Endothelial cell of umbilical vein (primary cell): ENCODE results near the gene GATD1. TPM values are rescaled to one million over a fixed set of nuclear protein-coding genes. Genes with fewer than 3 reads are reported as not detected.

ENCODE experiments used
- BruUV-seq: library from RNA; stranded (reverse); fragments of 400-500 nt; replicated peaks from 2 replicates; lab custom pipeline; 2021; lab: Mats Ljungman, UMichigan
- CTCF ChIA-PET: fragments of 300-600, 350-600 bp; sonication (Branson Sonifier 250); formaldehyde crosslinking; loops from one replicate; lab custom pipeline; 2021; ENCODE audit warnings: antibody characterized with exemption, inconsistent platforms; lab: Charles Lee
- POLR2A ChIA-PET: fragments of 300-600, 350-600 bp; sonication (Branson Sonifier 250); formaldehyde crosslinking; loops from one replicate; lab custom pipeline; 2021; ENCODE audit warnings: antibody characterized with exemption, inconsistent platforms; lab: Charles Lee
- DNase-seq: peaks from one replicate; pipeline ENCODE4 v3.0.0-alpha.2; 2011; ENCODE audit warnings: low read depth, low spot score
- FAIRE-seq: peaks from 2 replicates; lab custom pipeline; 2011; peaks lifted over from hg19 to GRCh38; lab: Jason Lieb, UNC
- H2AFZ ChIP-seq: 2 replicates; pipeline ENCODE4 v1.6.0; 2012; ENCODE audit warnings: low read depth, low read length, control low read depth, inconsistent platforms
- H3K27ac ChIP-seq: 2 replicates; pipeline ENCODE4 v1.5.1; 2011; ENCODE audit warnings: low read depth, mild to moderate bottlenecking, control low read depth, low read length, moderate library complexity; ENCODE audit not compliant: insufficient read depth
- H3K27me3 ChIP-seq, 2 experiments: 2 replicates each; pipeline versions ENCODE4 v1.6.0 to v1.6.1; 2011; ENCODE audit warnings: low read length in 2 of 2, mixed read lengths in 1 of 2; ENCODE audit not compliant: control insufficient read depth in 2 of 2, insufficient read depth in 2 of 2
- H3K36me3 ChIP-seq, 2 experiments: 2 replicates in 1 of 2; 3 replicates in 1 of 2; pipeline ENCODE4 v1.5.1; 2011; ENCODE audit warnings: low read length in 2 of 2, mild to moderate bottlenecking in 1 of 2, moderate library complexity in 1 of 2; ENCODE audit not compliant: control insufficient read depth in 2 of 2, insufficient read depth in 2 of 2; ENCODE audit errors: extremely low read depth in 1 of 2
- H3K4me1 ChIP-seq: 3 replicates; pipeline ENCODE4 v1.5.1; 2011; ENCODE audit warnings: mild to moderate bottlenecking, low read length; ENCODE audit not compliant: control insufficient read depth, insufficient read depth; ENCODE audit errors: extremely low read depth
- H3K4me2 ChIP-seq: 2 replicates; pipeline ENCODE4 v1.6.1; 2011; ENCODE audit warnings: low read length, control low read depth, mixed read lengths; ENCODE audit not compliant: insufficient read depth
- H3K4me3 ChIP-seq, 3 experiments: fragments of 200-600 bp in 1 of 3; sonication (generic), shearing (Covaris generic) in 1 of 3; replicated peaks in 1 of 3; 2 replicates each; pipeline ENCODE4 v1.5.1; 2011 to 2016; ENCODE audit warnings: control low read depth in 3 of 3, low read length in 3 of 3, mild to moderate bottlenecking in 2 of 3, inconsistent platforms in 1 of 3, low read depth in 1 of 3, moderate library complexity in 1 of 3; ENCODE audit not compliant: insufficient read depth in 1 of 3
- H3K79me2 ChIP-seq: 2 replicates; pipeline ENCODE4 v1.6.0; 2012; ENCODE audit warnings: low read length, inconsistent platforms; ENCODE audit not compliant: control insufficient read depth, insufficient read depth
- H3K9ac ChIP-seq: replicated peaks from 2 replicates; pipeline ENCODE3; 2011; ENCODE audit warnings: low read length, control low read depth; ENCODE audit not compliant: insufficient read depth; ENCODE audit errors: extremely low read depth
- H3K9me1 ChIP-seq: replicated peaks from 3 replicates; pipeline ENCODE4 v1.6.0; 2011; ENCODE audit warnings: mild to moderate bottlenecking, low read length; ENCODE audit not compliant: control insufficient read depth, insufficient read depth; ENCODE audit errors: extremely low read depth
- H3K9me3 ChIP-seq: replicated peaks from 2 replicates; pipeline ENCODE4 v1.5.1; 2012; ENCODE audit warnings: low read length, inconsistent platforms; ENCODE audit not compliant: control insufficient read depth, insufficient read depth
- H4K20me1 ChIP-seq: replicated peaks from 2 replicates; pipeline ENCODE3; 2011; ENCODE audit warnings: mild to moderate bottlenecking, low read length; ENCODE audit not compliant: control insufficient read depth, insufficient read depth; ENCODE audit errors: extremely low read depth
- CTCF ChIP-seq, 2 donors: IDR thresholded peaks; 1 replicate in 1 of 2; 2 replicates in 1 of 2; pipeline ENCODE4 v1.5.1; 2011; ENCODE audit warnings: low read length in 2 of 2, mild to moderate bottlenecking in 2 of 2, moderate library complexity in 2 of 2, control low read depth in 1 of 2, inconsistent platforms in 1 of 2, low read depth in 1 of 2; ENCODE audit not compliant: insufficient read depth in 1 of 2; ENCODE audit errors: extremely low read depth in 1 of 2
- EZH2 ChIP-seq: IDR thresholded peaks from 2 replicates; pipeline ENCODE4 v1.6.1; 2012; ENCODE audit warnings: borderline replicate concordance, low read depth, mild to moderate bottlenecking, moderate library complexity, low read length, inconsistent platforms; ENCODE audit not compliant: severe bottlenecking
- FOS ChIP-seq: IDR thresholded peaks from 2 replicates; pipeline ENCODE4 v1.6.1; 2011; ENCODE audit warnings: mild to moderate bottlenecking, low read length, moderate library complexity, borderline replicate concordance; ENCODE audit not compliant: insufficient read depth
- GATA2 ChIP-seq: IDR thresholded peaks from 2 replicates; pipeline ENCODE4 v1.7.0; 2011; ENCODE audit warnings: low read depth, mild to moderate bottlenecking, moderate library complexity, mixed read lengths, low read length; ENCODE audit not compliant: insufficient read length, insufficient read depth
- JUN ChIP-seq: IDR thresholded peaks from 2 replicates; pipeline ENCODE4 v1.6.1; 2011; ENCODE audit warnings: borderline replicate concordance, low read depth; ENCODE audit not compliant: insufficient read length, insufficient read depth
- MAX ChIP-seq: IDR thresholded peaks from 2 replicates; pipeline ENCODE4 v1.6.1; 2011; ENCODE audit not compliant: insufficient read depth, insufficient read length
- MYC ChIP-seq: IDR thresholded peaks from one replicate; pipeline ENCODE4 v1.6.1; 2011; ENCODE audit warnings: mild to moderate bottlenecking, low read depth, low read length
- POLR2A ChIP-seq: IDR thresholded peaks from 2 replicates; pipeline ENCODE4 v1.6.1; 2012; ENCODE audit warnings: low read depth, mild to moderate bottlenecking, control low read depth, low read length
- POLR2AphosphoS5 ChIP-seq: IDR thresholded peaks from 2 replicates; pipeline ENCODE4 v1.6.1; 2012; ENCODE audit warnings: low read depth, mild to moderate bottlenecking, control low read depth, low read length, moderate library complexity; ENCODE audit not compliant: insufficient read depth
- dilution Hi-C: fragments of 300-500 bp; cut with MboI; formaldehyde crosslinking; loops from one replicate; pipeline ENCODE4 v1.15.0; 2019; ENCODE audit warnings: low sequenced_read_pairs; ENCODE audit not compliant: extremely low pct_ligation_motif_present
- intact Hi-C: fragments of 100-400 bp; cut with micrococcal nuclease; formaldehyde crosslinking; loops from one replicate; pipeline ENCODE4 v1.10.0; 2022
- polyA plus RNA-seq, 4 experiments: library from polyadenylated mRNA; depleted of rRNA in 3 of 4; stranded (reverse) in 3 of 4; unstranded in 1 of 4; fragments of >200 nt; gene quantifications; 2 replicates each; pipeline versions ENCODE4 v1.2.1 to v1.2.3, GENCODE V29; 2011 to 2012; ENCODE audit warnings: missing spikeins in 1 of 4
- total RNA-seq: library from RNA; stranded (reverse); gene quantifications from 2 replicates; pipeline ENCODE4 v1.2.3, GENCODE V29; 2021

The GATD1 gene
- total and polyA plus RNA-seq, 2 donors (not counting 3 experiments of a cell fraction or from before 2014, with no cell fraction given): 70.6 to 83.1 TPM

- Histone ChIP-seq H3K27ac (no peak overlapping the region), H3K9me3 (no peaks in the 10 kb centered on the region), H3K4me3 (no peak overlapping the region), H3K4me1 (peaks cover 5% of the 10 kb centered on the region), H3K4me2 (no peak overlapping the region), H3K79me2 (peaks cover 5% of the 10 kb centered on the region), H3K36me3 (no peaks in the 10 kb centered on the region), H4K20me1 (no peaks in the 10 kb centered on the region), H2AFZ (no peak overlapping the region), H3K27me3 (no peaks in the 10 kb centered on the region), H3K9ac (no peak overlapping the region), H3K9me1 (no peaks in the 10 kb centered on the region)
- BruUV-seq: no TSS peak
- CTCF ChIA-PET: interaction anchor here (1.9 kb wide), 1 partner anchor 19 kb away, joined by 5 read pairs; no protein-coding TSS in a partner anchor
- dilution Hi-C loops (no loop called here), intact Hi-C loops (no loop called here)
- FAIRE-seq (no peak), DNase-seq (no peak)
- POLR2A ChIA-PET: interaction anchor here (0.6 kb wide), 1 partner anchor 293 kb away, joined by 3 read pairs; the partner anchor contains the start of gene PTDSS2
- TF ChIP-seq FOS (no peak), GATA2 (no peak), MYC (no peak), POLR2AphosphoS5 (no peak), CTCF (IDR thresholded peaks at IDR 0.05; ENCODE audit: extremely low read depth in 1 of 2, insufficient read depth in 1 of 2, low read depth in 1 of 2, low read length in 2 of 2) (no peak), POLR2A (no peak), EZH2 (no peak), MAX (no peak), JUN (no peak)
These were observed 34.6 kb downstream of the GATD1 start for GRCh38 chr11:742571-743201.
